Kidney (tissue), 14 donors: ENCODE data around the gene NRG2. TPM values are rescaled to one million over a fixed set of nuclear protein-coding genes. Genes with fewer than 3 reads are reported as not detected.

Experiments
- DNase-seq, 5 donors: peaks; one replicate each; pipeline ENCODE4 v3.0.0-alpha.2; 2013 to 2020
- FAIRE-seq: peaks from 2 replicates; lab custom pipeline; 2012; peaks lifted over from hg19 to GRCh38; lab: Jason Lieb, UNC
- H3K27ac ChIP-seq, 2 donors: one replicate each; pipeline ENCODE4 v1.7.0; 2013; ENCODE audit warnings: low read depth in 2 of 2, low read length in 2 of 2, inconsistent platforms in 1 of 2
- H3K27me3 ChIP-seq: one replicate; pipeline ENCODE4 v1.7.1; 2013; ENCODE audit warnings: low read length, inconsistent platforms; ENCODE audit not compliant: control insufficient read depth, insufficient read depth
- H3K36me3 ChIP-seq, 3 donors: one replicate each; pipeline versions ENCODE4 v1.7.0 to v1.7.1; 2013; ENCODE audit warnings: low read length in 3 of 3, control low read depth in 1 of 3, inconsistent platforms in 1 of 3; ENCODE audit not compliant: insufficient read depth in 3 of 3, control insufficient read depth in 2 of 3
- H3K4me1 ChIP-seq, 3 donors: one replicate each; pipeline versions ENCODE4 v1.7.0 to v1.7.1; 2013; ENCODE audit warnings: low read length in 3 of 3, inconsistent platforms in 1 of 3, low read depth in 1 of 3; ENCODE audit not compliant: control insufficient read depth in 2 of 3, insufficient read depth in 2 of 3
- H3K4me3 ChIP-seq, 3 donors: one replicate each; pipeline versions ENCODE4 v1.7.0 to v1.8.1; 2013; ENCODE audit warnings: low read length in 3 of 3, control low read depth in 1 of 3, inconsistent platforms in 1 of 3
- H3K9ac ChIP-seq, 3 donors: one replicate each; pipeline versions ENCODE4 v1.7.0 to v1.7.1; 2013; ENCODE audit warnings: low read length in 3 of 3, control low read depth in 1 of 3, inconsistent platforms in 1 of 3
- H3K9me3 ChIP-seq, 3 donors: one replicate each; pipeline versions ENCODE4 v1.7.0 to v1.7.1; 2013; ENCODE audit warnings: low read length in 3 of 3, control low read depth in 1 of 3, inconsistent platforms in 1 of 3; ENCODE audit not compliant: control insufficient read depth in 2 of 3, insufficient read depth in 1 of 3
- CTCF ChIP-seq: IDR thresholded peaks from 3 replicates; pipeline ENCODE4 v1.5.1; 2012; ENCODE audit warnings: mild to moderate bottlenecking, moderate library complexity, borderline replicate concordance; ENCODE audit not compliant: insufficient read depth; ENCODE audit errors: extremely low read depth
- intact Hi-C: fragments of 100-400 bp; cut with DNase I; formaldehyde crosslinking; loops from one replicate; pipeline ENCODE4 v1.11.1; 2022
- polyA plus RNA-seq: library from polyadenylated mRNA; stranded (reverse); fragments of 350-450 nt; fragmentation: Illumina TruSeq; extraction: RNeasy Lipid Tissue Mini Kit (QIAGEN cat#74804); gene quantifications from one replicate; pipeline ENCODE4 v1.2.3, GENCODE V29; 2014; ENCODE audit warnings: low read depth, low replicate concordance; ENCODE audit not compliant: insufficient read depth
- total RNA-seq: library from RNA; stranded (reverse); fragmentation: NEBNext Ultra II Directional; extraction: Animal tissue kit (Norgen Biotek cat#: 25700); gene quantifications from one replicate; pipeline ENCODE4 v1.2.1, GENCODE V29; 2021
- donor health status: control.
- donor health status: control.
- donor health status: control.
- donor health status: control.
- donor health status: control.
- donor health status: DM: yes; HTN: yes; CAD: no.
- donor health status: Normal renal cell carcinoma (clear cell type).

Gene NRG2
- total and polyA plus RNA-seq, 2 donors from 2014 or later: 1.9 to 4.6 TPM

GRCh38 chr5:140013536-140013935 lies 29.6 kb downstream of the NRG2 start:
- H3K27ac ChIP-seq: no peak overlapping the region
- intact Hi-C loops: no loop called here
- no peaks in the 10 kb centered on the region for H3K36me3 ChIP-seq
- DNase-seq (no peak), FAIRE-seq (no peak)
- no peaks in the 10 kb centered on the region for H3K4me1 ChIP-seq
- H3K4me3 ChIP-seq: no peak overlapping the region
- no peaks in the 10 kb centered on the region for H3K9me3 ChIP-seq
- no peaks in the 10 kb centered on the region for H3K27me3 ChIP-seq
- TF ChIP-seq CTCF: no peak
- no peak overlapping the region for H3K9ac ChIP-seq

GRCh38 chr5:140012443-140012842 lies 30.7 kb downstream of the NRG2 start:
- no peak overlapping the region for H3K9ac ChIP-seq
- TF ChIP-seq CTCF: no peak
- FAIRE-seq (no peak), DNase-seq (no peak)
- H3K36me3 ChIP-seq: no peaks in the 10 kb centered on the region
- H3K27ac ChIP-seq: no peak overlapping the region
- H3K27me3 ChIP-seq: no peaks in the 10 kb centered on the region
- H3K9me3 ChIP-seq: no peaks in the 10 kb centered on the region
- intact Hi-C loops: no loop called here
- H3K4me3 ChIP-seq: no peak overlapping the region
- no peaks in the 10 kb centered on the region for H3K4me1 ChIP-seq

DNA sequence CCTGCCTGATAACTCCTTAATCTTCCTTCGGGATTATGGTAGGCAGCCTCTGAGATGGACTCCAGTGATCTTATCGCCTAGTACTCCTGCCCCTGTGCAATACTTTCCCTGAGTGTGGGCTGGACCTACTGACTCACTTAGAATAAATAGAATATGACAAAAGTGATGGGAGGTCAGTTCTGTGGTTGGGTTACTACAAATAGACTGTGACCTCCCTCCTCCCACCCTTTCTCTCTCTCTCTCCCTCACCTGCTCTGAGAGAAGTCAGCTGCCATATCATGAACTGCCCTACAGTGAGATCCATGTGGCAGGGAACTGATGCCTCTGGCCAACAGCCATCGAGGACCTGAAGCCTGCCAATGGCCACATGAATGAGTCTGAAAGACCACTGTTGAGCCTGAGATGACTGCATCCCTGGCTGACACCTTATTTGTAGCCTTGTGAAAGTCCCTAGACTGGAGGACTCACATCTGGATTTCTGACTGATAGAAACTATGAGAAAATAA lies 31.7 kb downstream of the NRG2 start:
- no peak overlapping the region for H3K9ac ChIP-seq
- H3K9me3 ChIP-seq: no peaks in the 10 kb centered on the region
- H3K4me3 ChIP-seq: no peak overlapping the region
- intact Hi-C loops: no loop called here
- H3K36me3 ChIP-seq: no peaks in the 10 kb centered on the region
- DNase-seq (no peak), FAIRE-seq (no peak)
- no peak for TF ChIP-seq CTCF
- no peak overlapping the region for H3K27ac ChIP-seq
- no peaks in the 10 kb centered on the region for H3K27me3 ChIP-seq
- no peaks in the 10 kb centered on the region for H3K4me1 ChIP-seq

DNA sequence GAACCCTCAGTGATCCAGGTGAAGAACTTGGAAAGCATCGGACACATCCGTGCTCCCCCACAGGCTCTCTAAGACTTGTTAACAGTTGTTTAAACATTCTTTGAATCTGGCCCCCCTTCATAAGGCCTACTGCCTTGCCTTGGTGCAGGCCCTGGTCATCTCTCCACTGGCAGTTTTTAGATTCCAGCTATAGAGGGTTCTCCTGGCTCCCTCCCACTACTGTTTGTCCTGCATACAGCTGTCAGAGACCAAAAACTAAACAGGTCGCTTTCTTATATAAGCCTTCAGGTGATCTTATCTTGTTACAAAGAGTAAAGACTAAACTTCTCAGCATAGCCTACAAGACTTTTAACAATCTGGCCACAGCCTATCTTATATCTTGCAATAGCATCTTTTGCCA lies 32.3 kb downstream of the NRG2 start:
- intact Hi-C loops: no loop called here
- H3K9me3 ChIP-seq: no peaks in the 10 kb centered on the region
- no peak overlapping the region for H3K9ac ChIP-seq
- H3K27me3 ChIP-seq: no peaks in the 10 kb centered on the region
- no peaks in the 10 kb centered on the region for H3K4me1 ChIP-seq
- H3K4me3 ChIP-seq: no peak overlapping the region
- no peaks in the 10 kb centered on the region for H3K36me3 ChIP-seq
- H3K27ac ChIP-seq: no peak overlapping the region
- FAIRE-seq (no peak), DNase-seq (no peak)
- TF ChIP-seq CTCF: no peak
